ENCODE results near the gene SPC24.
A peak's percentile ranks its signal among the peaks of the same experiment; 100 is the strongest.

SPC24 gene

GRCh38 chr19:11196406-11197287, 41.1 kb upstream of the SPC24 start:
- H3K4me3 ChIP-seq (ENCODE audit: control insufficient read depth, low read depth, low read length): peak overlapping the region; percentile 90
- no peak for DNase-seq (ENCODE audit: low read depth)
- no peak for TF ChIP-seq CTCF (IDR thresholded peaks at IDR 0.05; ENCODE audit: control insufficient read depth, insufficient read depth, low read depth, low read length, missing control alignments)

- H3K4me3 ChIP-seq (ENCODE audit: control insufficient read depth, low read depth, low read length): peak overlapping the region; percentile 43
- no peak for TF ChIP-seq CTCF (IDR thresholded peaks at IDR 0.05; ENCODE audit: control insufficient read depth, insufficient read depth, low read depth, low read length, missing control alignments)
- DNase-seq (ENCODE audit: low read depth): no peak
Observed at GRCh38 chr19:11195681-11196080, 40.1 kb upstream of the SPC24 start.

- DNase-seq (ENCODE audit: low read depth): no peak
- no peak for TF ChIP-seq CTCF (IDR thresholded peaks at IDR 0.05; ENCODE audit: control insufficient read depth, insufficient read depth, low read depth, low read length, missing control alignments)
- peak overlapping the region; percentile 43 for H3K4me3 ChIP-seq (ENCODE audit: control insufficient read depth, low read depth, low read length)
Observed at GRCh38 chr19:11194656-11195558, 39.3 kb upstream of the SPC24 start.

- no peak for TF ChIP-seq CTCF (IDR thresholded peaks at IDR 0.05; ENCODE audit: control insufficient read depth, insufficient read depth, low read depth, low read length, missing control alignments)
- no peak for DNase-seq (ENCODE audit: low read depth)
- H3K4me3 ChIP-seq (ENCODE audit: control insufficient read depth, low read depth, low read length): no peak overlapping the region; the same call in 1 of the 2 replicates
Observed at GRCh38 chr19:11194173-11194572, 38.6 kb upstream of the SPC24 start.

GRCh38 chr19:11192957-11193939, 37.7 kb upstream of the SPC24 start:
- no peak overlapping the region for H3K4me3 ChIP-seq (ENCODE audit: control insufficient read depth, low read depth, low read length)
- DNase-seq (ENCODE audit: low read depth): no peak
- TF ChIP-seq CTCF (IDR thresholded peaks at IDR 0.05; ENCODE audit: control insufficient read depth, insufficient read depth, low read depth, low read length, missing control alignments): no peak

GRCh38 chr19:11191934-11192333, 36.4 kb upstream of the SPC24 start:
- H3K4me3 ChIP-seq (ENCODE audit: control insufficient read depth, low read depth, low read length): no peak overlapping the region
- no peak for DNase-seq (ENCODE audit: low read depth)
- no peak for TF ChIP-seq CTCF (IDR thresholded peaks at IDR 0.05; ENCODE audit: control insufficient read depth, insufficient read depth, low read depth, low read length, missing control alignments)

Measured in AG09309 (cell line).